Activated CD4-positive, alpha-beta T cell treated with anti-CD3 and anti-CD28 coated beads, Interleukin-2, Interleukin-6, amounts not matched to agents 100 ng/mL and 50 ng/mL, durations not matched to agents 16 hours and 8 hours (primary cell): ENCODE results near the gene BMP6.

Experiments used
- DNase-seq: peaks from one replicate; pipeline ENCODE4 v3.0.0-alpha.2; 2020

The BMP6 gene

GRCh38 chr6:7720346-7720745, 5.6 kb upstream of the BMP6 start:
- no peak for DNase-seq

DNA sequence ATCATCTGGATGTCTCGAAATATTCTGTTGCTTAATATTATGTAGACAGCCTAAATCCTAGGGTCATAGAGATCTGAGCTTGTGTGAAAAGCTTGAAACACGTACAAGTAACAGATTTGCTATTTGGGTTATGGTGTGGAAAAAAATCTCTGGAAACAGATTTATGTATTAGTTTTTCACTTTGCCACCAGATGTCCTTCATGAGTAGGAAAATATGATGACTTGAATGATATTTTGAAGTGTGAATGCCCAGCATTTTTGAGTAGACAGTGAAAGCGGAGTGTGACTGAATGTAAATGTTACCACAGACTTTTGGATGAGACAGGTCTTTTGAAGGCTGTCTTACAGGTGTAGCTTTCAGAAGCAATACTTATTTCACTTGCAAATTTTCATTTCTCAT, 4.2 kb upstream of the BMP6 start:
- peak; percentile 9 for DNase-seq

DNA sequence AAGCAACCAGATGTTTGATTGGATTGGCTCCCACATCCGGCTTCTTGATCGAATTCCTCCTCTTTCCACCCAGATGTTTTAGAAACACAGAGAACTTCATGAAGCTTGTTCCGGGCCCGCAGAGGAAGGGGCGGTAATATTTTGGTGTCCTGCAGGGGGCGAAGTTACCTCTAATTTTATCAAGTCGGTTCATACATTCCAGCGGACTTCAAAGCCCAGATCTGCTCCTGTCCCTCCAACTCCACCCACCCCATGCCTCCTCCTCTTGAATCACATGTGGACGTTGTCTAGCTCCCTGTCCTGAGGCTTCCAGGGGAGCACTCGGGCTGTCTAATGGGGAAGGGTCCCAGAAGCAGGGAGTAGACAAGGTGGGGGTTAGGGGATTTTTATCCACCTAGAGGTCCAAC, 2.9 kb upstream of the BMP6 start:
- DNase-seq, result peak; percentile 71

DNA sequence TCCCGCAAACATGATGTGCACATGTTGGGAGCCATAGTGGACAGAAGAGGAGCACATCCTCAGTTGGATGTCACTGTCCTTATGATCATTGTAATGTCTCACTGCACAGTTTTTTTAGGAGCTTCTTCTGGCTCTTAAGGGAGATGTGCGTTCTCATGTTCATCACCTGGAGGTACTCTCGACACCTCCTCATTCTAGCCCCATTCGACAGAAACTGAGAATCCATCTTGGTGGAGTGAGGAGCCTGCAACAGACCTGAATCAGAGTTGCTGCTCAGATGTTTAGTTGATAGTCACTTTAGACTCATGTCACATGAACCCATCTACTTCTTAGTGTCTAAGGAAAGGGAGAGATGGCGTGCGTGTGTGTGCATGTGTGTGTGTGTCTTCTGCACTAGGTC, 2.3 kb upstream of the BMP6 start:
- no peak for DNase-seq

GRCh38 chr6:7725412-7725811, 487 bp upstream of the BMP6 start:
- DNase-seq, result no peak

GRCh38 chr6:7726416-7727085, 652 bp downstream of the BMP6 start:
- DNase-seq, result no peak

GRCh38 chr6:7727086-7727945, 1.4 kb downstream of the BMP6 start:
- DNase-seq, result no peak

DNA sequence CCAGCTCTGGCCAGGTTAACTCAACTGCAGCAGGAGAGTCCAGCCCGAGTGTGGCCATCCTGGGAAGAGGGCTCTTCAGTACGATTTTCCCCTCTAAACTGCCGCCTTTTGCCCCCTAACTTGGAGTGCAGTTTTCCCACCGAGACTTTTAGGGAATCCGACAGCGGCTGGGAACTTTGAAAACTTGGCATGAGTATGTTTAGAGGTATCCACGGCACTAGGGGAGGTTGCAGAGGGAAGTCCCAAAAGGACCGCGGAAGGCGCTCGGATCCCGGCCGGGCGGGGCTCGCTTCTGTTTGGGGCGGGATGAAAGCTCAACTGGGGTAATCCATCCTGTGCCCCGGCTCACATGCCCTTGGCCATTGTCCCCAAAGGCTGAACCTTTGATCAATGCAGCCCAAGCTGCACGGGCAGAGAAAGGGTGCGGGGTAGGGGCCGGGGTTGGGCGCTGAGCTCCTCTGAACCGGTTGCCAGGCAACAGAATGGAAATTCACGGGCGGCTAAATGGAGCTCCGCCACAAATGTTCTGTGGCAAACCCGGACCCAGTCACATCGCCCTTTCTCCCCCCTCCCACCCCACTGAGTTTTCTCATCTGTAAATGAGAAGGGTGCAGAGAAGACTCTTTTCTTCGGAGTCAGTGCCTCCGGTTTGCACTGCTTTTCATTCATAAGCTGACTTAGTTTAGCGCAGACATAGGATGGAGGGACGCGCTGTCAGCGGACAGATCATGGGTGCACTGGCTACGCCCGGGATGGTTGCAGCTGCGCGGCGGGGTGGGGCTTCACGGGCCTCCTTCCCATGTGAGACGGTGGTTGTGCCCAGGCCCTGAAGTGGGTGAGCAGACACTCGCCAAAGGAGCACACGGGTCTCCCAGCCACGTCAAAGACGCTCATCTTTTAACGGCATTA, 2.3 kb downstream of the BMP6 start:
- DNase-seq, result peak; percentile 18

GRCh38 chr6:7728855-7729590, 3.1 kb downstream of the BMP6 start:
- no peak for DNase-seq

DNA sequence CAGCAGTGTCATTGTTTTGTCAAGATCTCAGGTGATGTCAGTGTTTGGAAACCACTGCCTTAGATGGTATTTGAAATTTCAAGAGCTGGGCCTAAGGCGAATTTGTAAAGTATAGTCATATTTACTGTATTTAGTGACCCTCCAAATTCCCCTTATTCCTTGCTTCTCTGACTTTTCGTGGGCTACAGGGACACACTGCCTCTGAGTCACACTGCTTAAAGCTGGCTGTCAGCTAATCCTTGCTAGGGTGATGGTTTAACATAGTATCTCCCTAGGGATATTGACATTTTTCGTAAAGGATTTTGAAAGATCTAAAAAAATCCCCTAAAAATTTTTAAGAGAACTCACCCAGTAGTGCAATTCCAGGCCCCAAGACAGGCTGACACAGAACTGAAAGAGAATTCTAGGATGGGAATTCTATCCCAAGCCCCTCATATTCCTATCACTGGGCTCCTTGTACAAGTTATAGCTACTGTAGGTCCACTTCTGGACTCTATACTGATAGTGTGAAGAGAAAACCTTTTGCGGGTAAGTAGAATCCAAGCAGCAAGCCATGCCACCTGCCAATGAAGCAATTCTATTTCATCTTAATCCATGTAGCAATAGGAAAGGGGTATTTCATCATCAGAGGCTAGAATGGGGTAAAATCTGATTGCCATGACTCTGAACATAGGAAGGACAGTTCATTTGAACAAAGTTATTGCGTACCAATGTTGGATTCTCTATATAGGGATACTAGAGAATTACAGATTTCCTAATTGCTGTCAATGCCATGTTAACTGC, 4.3 kb downstream of the BMP6 start:
- no peak for DNase-seq

DNA sequence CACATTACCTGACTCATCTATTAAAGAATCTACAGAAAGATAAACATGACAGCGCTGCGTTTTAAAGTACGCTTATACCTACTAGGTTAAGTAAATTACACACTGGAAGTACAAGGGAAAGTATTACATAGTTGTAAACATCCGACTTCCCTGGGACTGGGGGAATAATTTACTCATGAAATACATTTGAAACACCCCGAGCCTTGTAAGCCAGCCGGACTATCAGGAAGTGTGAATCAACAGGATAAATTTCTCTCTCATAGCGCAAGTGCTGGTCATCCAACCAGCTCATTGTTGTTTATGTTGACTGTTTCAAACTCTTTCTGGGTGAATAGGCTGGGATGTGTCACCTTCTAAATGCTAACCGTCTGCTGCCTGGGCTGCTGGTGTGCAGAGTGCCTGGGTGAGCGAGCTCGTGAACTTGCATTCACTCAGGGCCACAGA, 4.9 kb downstream of the BMP6 start:
- no peak for DNase-seq

GRCh38 chr6:7731294-7731693, 5.4 kb downstream of the BMP6 start:
- no peak for DNase-seq

GRCh38 chr6:7732228-7732627, 6.3 kb downstream of the BMP6 start:
- DNase-seq, result no peak

GRCh38 chr6:7734707-7735383, 8.9 kb downstream of the BMP6 start:
- DNase-seq, result no peak

DNA sequence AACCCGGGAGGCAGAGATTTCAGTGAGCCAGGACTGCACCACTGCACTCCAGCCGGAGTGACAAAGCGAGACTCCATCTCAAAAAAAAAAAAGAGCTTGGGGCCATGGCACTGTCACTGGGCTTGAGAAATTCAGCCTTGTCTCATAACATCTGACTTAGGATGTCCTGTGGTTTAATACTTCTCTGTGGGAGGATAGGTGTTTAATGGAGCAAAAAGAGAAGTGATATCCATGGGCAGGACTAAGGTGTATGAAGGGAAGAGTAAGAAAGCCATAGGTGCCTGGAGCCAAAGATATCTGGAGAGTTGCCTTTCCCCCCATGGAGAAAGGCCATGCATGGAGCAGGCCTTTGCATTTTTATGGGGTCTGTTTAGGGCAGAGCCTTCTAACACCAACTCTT, 11.2 kb downstream of the BMP6 start:
- DNase-seq, result no peak

GRCh38 chr6:7737867-7738266, 12.0 kb downstream of the BMP6 start:
- DNase-seq, result no peak

DNA sequence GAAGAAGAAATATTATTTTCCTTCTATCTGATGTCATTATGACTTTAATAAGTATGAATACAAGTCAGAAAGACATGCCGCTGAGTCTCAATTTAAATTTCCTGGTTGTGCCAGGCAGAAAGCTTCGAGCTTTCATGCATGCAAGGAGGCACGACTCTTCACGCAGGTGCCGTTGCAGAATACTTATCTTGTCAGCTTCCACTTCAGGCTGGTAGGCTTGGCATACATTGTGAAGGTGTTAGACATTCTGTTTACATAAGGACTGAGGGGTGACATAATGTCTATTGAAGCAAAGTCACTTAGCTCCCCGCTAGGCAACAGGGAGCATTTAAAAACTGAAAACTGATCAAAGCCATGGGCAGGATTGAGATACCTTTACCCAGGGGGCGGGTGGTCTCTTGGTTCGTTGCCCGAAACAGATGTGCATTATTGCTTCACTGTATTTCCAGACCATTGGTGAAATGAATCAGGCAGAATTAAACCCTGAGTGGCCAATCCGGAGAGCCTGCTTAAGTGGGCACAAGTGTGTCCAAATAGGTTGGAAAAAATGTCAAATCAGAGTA, 16.4 kb downstream of the BMP6 start:
- no peak for DNase-seq

DNA sequence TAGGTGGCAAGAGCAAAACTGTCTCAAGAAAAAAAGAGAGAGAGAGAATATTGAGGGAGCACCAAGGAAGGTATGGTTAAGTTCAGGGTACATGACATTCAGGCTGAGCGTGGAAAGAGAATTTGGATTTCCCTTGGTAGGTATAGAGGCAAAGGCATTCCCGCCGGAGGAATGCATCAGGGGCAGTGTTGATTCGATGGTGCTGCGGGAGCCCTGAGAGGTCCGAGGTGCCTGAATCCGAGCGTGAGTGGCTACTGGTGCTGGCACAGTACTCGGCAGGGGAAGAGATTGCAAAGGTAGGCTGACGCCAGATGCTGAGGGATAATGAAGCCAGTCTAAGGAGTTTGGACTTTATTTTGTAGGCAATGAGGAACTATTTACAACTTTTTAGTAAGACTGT, 20.0 kb downstream of the BMP6 start:
- DNase-seq, result no peak

GRCh38 chr6:7747016-7747415, 21.1 kb downstream of the BMP6 start:
- no peak for DNase-seq

DNA sequence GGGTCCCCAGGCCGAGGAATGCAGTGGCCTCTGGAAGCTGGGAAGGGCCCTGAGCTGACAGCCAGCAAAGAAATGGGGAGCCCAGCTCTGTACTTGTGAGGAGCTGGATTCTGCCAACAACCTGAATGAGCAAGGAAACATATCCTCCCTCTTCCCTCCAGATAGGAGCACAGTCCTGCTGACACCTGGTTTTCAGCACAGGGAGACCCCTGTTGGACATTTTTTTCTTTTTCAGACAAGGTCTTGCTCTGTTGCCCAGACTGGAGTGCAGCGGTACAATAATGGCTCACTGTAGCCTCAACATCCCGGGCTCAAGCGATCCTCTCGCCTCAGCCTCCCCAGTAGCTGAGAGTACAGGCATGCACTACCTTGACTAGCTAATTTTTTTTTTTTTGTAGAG, 21.5 kb downstream of the BMP6 start:
- DNase-seq, result no peak
